Astrocyte (in vitro differentiated cells and primary cell): ENCODE measurements around the gene DOCK3.

Source experiments
- EZH2 ChIP-seq: IDR thresholded peaks from 2 replicates; pipeline ENCODE4 v1.6.1; 2012; ENCODE audit warnings: mild to moderate bottlenecking, low read length, inconsistent platforms; ENCODE audit not compliant: insufficient read depth
- TF ChIP-seq, protein P1 (sequence below): IDR thresholded peaks from 2 replicates; pipeline ENCODE4 v1.5.1; 2011; ENCODE audit warnings: low read depth, mild to moderate bottlenecking, inconsistent platforms, low read length, moderate library complexity; ENCODE audit not compliant: insufficient read depth

DNA sequence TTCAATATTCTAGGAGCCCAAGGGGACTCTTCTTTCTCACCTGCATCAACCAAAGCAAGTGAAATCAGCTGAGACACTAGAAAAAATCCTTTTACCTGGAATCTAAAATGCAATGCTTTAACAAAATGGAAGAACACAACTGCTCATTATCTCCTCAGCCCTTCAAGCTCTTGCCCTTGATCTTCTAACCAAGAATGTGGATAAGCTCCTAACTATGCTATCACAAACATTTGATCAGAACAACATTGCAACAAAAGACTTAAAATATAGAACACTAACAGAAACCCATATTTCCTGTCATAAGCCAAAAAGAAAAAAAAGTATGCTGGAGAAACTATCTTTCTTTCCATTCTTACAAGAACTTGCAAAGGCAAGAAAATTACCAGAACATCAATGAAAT, 728.9 kb downstream of the DOCK3 start:
- TF ChIP-seq, protein P1, sequence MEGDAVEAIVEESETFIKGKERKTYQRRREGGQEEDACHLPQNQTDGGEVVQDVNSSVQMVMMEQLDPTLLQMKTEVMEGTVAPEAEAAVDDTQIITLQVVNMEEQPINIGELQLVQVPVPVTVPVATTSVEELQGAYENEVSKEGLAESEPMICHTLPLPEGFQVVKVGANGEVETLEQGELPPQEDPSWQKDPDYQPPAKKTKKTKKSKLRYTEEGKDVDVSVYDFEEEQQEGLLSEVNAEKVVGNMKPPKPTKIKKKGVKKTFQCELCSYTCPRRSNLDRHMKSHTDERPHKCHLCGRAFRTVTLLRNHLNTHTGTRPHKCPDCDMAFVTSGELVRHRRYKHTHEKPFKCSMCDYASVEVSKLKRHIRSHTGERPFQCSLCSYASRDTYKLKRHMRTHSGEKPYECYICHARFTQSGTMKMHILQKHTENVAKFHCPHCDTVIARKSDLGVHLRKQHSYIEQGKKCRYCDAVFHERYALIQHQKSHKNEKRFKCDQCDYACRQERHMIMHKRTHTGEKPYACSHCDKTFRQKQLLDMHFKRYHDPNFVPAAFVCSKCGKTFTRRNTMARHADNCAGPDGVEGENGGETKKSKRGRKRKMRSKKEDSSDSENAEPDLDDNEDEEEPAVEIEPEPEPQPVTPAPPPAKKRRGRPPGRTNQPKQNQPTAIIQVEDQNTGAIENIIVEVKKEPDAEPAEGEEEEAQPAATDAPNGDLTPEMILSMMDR: no peak
- no peak for TF ChIP-seq EZH2
